HT-29 (cell line): ENCODE measurements around the gene USP32. TPM values are rescaled to one million over a fixed set of nuclear protein-coding genes. Genes with fewer than 3 reads are reported as not detected.
"Not testable (repeated sequence)": the region's sequence is repeated elsewhere in the genome, so short reads cannot be mapped to it uniquely, and the experiment has no call there.

Source experiments
- DNase-seq: peaks from one replicate; pipeline ENCODE4 v3.0.0-alpha.2; 2015; ENCODE audit warnings: low spot score
- total RNA-seq: library from RNA; depleted of rRNA; stranded (reverse); fragments of >200 nt; shearing (Covaris generic); gene quantifications from 2 replicates; pipeline ENCODE4 v1.2.3, GENCODE V29; 2014

The USP32 gene
- total RNA-seq, 1 experiment from 2014 or later = 24.6 TPM

- not testable (repeated sequence) for DNase-seq
Observed at GRCh38 chr17:60378187-60378586, 13.7 kb downstream of the USP32 start.

- DNase-seq = no peak
Observed at GRCh38 chr17:60372790-60373483, 19.0 kb downstream of the USP32 start.

GRCh38 chr17:60371818-60372510 is 20.0 kb downstream of the USP32 start:
- DNase-seq = no peak

- DNase-seq = no peak
Observed at GRCh38 chr17:60371416-60371815, 20.5 kb downstream of the USP32 start.

- no peak for DNase-seq
Observed at GRCh38 chr17:60369727-60370126, 22.2 kb downstream of the USP32 start.

GRCh38 chr17:60363700-60364405 is 28.1 kb downstream of the USP32 start:
- DNase-seq = no peak

- DNase-seq = no peak
Observed at GRCh38 chr17:60362329-60362728, 29.6 kb downstream of the USP32 start.

GRCh38 chr17:60361889-60362288 is 30.0 kb downstream of the USP32 start:
- DNase-seq = no peak

- DNase-seq = no peak
Observed at GRCh38 chr17:60359415-60359814, 32.5 kb downstream of the USP32 start.

- no peak for DNase-seq
Observed at GRCh38 chr17:60358606-60359225, 33.2 kb downstream of the USP32 start.

GRCh38 chr17:60356940-60357339 is 35.0 kb downstream of the USP32 start:
- no peak for DNase-seq

GRCh38 chr17:60355663-60356594 is 36.0 kb downstream of the USP32 start:
- DNase-seq = no peak

GRCh38 chr17:60354223-60354622 is 37.7 kb downstream of the USP32 start:
- DNase-seq = no peak

GRCh38 chr17:60353773-60354172 is 38.2 kb downstream of the USP32 start:
- DNase-seq = no peak

- DNase-seq = no peak
Observed at GRCh38 chr17:60352569-60352968, 39.4 kb downstream of the USP32 start.

- no peak for DNase-seq
Observed at GRCh38 chr17:60352071-60352470, 39.9 kb downstream of the USP32 start.

- no peak for DNase-seq
Observed at GRCh38 chr17:60351012-60351695, 40.8 kb downstream of the USP32 start.

GRCh38 chr17:60348616-60349015 is 43.3 kb downstream of the USP32 start:
- DNase-seq = no peak

GRCh38 chr17:60345233-60345632 is 46.7 kb downstream of the USP32 start:
- DNase-seq = no peak

GRCh38 chr17:60342492-60342891 is 49.4 kb downstream of the USP32 start:
- DNase-seq = not testable (repeated sequence)
